DOHH2 (cell line): Measurements from ENCODE around the gene NMNAT2.

Source experiments
- H3F3A ChIP-seq: fragments of 200-600 bp; sonication (generic), shearing (Covaris generic); 2 replicates; pipeline ENCODE4 v1.6.0; 2016; ENCODE audit warnings: antibody characterized with exemption, mild to moderate bottlenecking; ENCODE audit not compliant: control insufficient read depth, insufficient read depth
- H3K27ac ChIP-seq: fragments of 200-600 bp; sonication (generic); 2 replicates; pipeline ENCODE4 v1.5.1; 2014; ENCODE audit warnings: low read depth, mild to moderate bottlenecking, low read length, moderate library complexity
- H3K27me3 ChIP-seq: fragments of 200-600 bp; sonication (generic); 2 replicates; pipeline ENCODE4 v1.6.1; 2014; ENCODE audit warnings: mild to moderate bottlenecking, low read length, mixed read lengths; ENCODE audit not compliant: control insufficient read depth
- H3K36me3 ChIP-seq: fragments of 200-600 bp; sonication (generic); 2 replicates; pipeline ENCODE4 v1.6.1; 2014; ENCODE audit warnings: mild to moderate bottlenecking, low read length, moderate library complexity, mixed read lengths; ENCODE audit not compliant: control insufficient read depth
- H3K4me1 ChIP-seq: fragments of 200-600 bp; sonication (generic); 2 replicates; pipeline ENCODE4 v1.6.1; 2014; ENCODE audit warnings: mild to moderate bottlenecking, low read length, mixed read lengths; ENCODE audit not compliant: control insufficient read depth
- H3K4me2 ChIP-seq: fragments of 200-600 bp; sonication (generic); 2 replicates; pipeline ENCODE4 v1.6.0; 2014; ENCODE audit warnings: mild to moderate bottlenecking, low read length, moderate library complexity
- H3K4me3 ChIP-seq: fragments of 200-600 bp; sonication (generic); 2 replicates; pipeline ENCODE4 v1.5.1; 2014; ENCODE audit warnings: mild to moderate bottlenecking, low read length, mixed read lengths
- H3K79me2 ChIP-seq: fragments of 200-600 bp; sonication (generic); 2 replicates; pipeline ENCODE4 v1.6.1; 2014; ENCODE audit warnings: mild to moderate bottlenecking, low read length, mixed read lengths; ENCODE audit not compliant: control insufficient read depth
- H3K9me2 ChIP-seq: fragments of 200-600 bp; sonication (generic); replicated peaks from 2 replicates; pipeline ENCODE4 v1.6.1; 2014; ENCODE audit warnings: mild to moderate bottlenecking, low read length, mixed read lengths; ENCODE audit not compliant: control insufficient read depth
- H3K9me3 ChIP-seq: fragments of 200-600 bp; sonication (generic); 2 replicates; pipeline ENCODE4 v1.6.1; 2014; ENCODE audit warnings: antibody characterized with exemption, low read length, mixed read lengths; ENCODE audit not compliant: control insufficient read depth, insufficient read depth
- H4K20me1 ChIP-seq: fragments of 200-600 bp; sonication (generic); 2 replicates; pipeline ENCODE4 v1.6.0; 2014; ENCODE audit warnings: low read depth, mild to moderate bottlenecking, antibody characterized with exemption, low read length, moderate library complexity; ENCODE audit not compliant: control insufficient read depth, insufficient read depth
- EZH2phosphoT487 ChIP-seq: fragments of 200-600 bp; sonication (generic); IDR thresholded peaks from 2 replicates; pipeline ENCODE4 v1.6.1; 2017; ENCODE audit warnings: borderline replicate concordance, mild to moderate bottlenecking, antibody characterized with exemption, low read length, moderate library complexity, mixed read lengths
- TF ChIP-seq, protein P1 (sequence below): fragments of 200-600 bp; sonication (generic); IDR thresholded peaks from one replicate; pipeline ENCODE4 v1.5.1; 2014; ENCODE audit warnings: antibody characterized with exemption, mild to moderate bottlenecking, low read depth, low read length; ENCODE audit not compliant: poor library complexity, severe bottlenecking

The NMNAT2 gene

DNA sequence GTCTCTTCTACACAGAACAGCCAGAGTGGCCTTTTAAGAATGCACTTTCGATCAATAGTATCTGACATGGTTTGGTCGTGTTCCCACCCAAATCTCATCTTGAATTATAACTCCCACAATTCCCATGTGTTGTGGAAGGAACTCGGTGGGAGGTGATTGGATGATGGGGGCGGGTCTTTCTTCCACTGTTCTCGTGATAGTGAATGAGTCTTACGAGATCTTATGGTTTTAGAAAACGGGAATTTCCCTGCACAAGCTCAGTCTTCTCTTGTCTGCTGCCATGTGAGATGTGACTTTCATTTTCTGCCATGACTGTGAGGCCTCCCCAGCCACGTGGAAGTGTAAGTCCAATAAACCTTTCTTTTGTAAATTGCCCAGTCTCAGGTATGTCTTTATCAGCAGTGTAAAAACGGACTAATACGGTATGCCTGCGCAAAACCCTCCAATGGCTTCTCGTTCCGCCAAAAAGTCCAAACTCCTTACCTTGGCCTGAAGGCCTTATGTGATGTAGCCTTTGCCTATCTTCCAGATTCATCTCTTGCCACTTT lies 31.1 kb upstream of the NMNAT2 start:
- no peaks in the 10 kb centered on the region for H3K36me3 ChIP-seq
- H3K9me2 ChIP-seq: no peaks in the 10 kb centered on the region
- no peaks in the 10 kb centered on the region for H3F3A ChIP-seq
- no peaks in the 10 kb centered on the region for H3K4me1 ChIP-seq
- no peaks in the 10 kb centered on the region for H3K9me3 ChIP-seq
- TF ChIP-seq, protein P1, sequence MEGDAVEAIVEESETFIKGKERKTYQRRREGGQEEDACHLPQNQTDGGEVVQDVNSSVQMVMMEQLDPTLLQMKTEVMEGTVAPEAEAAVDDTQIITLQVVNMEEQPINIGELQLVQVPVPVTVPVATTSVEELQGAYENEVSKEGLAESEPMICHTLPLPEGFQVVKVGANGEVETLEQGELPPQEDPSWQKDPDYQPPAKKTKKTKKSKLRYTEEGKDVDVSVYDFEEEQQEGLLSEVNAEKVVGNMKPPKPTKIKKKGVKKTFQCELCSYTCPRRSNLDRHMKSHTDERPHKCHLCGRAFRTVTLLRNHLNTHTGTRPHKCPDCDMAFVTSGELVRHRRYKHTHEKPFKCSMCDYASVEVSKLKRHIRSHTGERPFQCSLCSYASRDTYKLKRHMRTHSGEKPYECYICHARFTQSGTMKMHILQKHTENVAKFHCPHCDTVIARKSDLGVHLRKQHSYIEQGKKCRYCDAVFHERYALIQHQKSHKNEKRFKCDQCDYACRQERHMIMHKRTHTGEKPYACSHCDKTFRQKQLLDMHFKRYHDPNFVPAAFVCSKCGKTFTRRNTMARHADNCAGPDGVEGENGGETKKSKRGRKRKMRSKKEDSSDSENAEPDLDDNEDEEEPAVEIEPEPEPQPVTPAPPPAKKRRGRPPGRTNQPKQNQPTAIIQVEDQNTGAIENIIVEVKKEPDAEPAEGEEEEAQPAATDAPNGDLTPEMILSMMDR: no peak
- TF ChIP-seq EZH2phosphoT487: no peak
- H3K4me2 ChIP-seq: no peak overlapping the region
- no peaks in the 10 kb centered on the region for H4K20me1 ChIP-seq
- H3K79me2 ChIP-seq: no peaks in the 10 kb centered on the region
- H3K27ac ChIP-seq: no peak overlapping the region
- no peak overlapping the region for H3K4me3 ChIP-seq
- peaks cover 5% of the 10 kb centered on the region; the same call in 1 of the 2 replicates for H3K27me3 ChIP-seq

DNA sequence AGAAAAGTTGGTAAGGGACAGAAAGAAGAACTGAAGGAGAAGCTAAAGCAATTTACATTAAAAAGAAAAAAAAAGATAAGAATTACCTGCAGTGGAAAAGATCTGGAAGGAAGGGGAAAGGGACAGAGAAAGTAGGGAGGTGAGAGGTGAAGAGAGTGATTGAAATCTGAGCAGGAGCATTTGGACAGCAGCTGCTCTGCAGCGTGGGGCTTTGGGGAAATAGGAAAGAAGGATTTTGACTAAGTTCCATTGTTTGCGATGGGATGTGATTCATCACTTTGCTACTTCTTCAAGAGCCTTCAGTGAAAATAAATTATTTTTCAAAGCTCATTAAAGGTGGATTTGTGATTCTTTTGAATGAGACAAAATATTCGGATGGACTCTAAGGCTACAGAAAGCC lies 26.1 kb upstream of the NMNAT2 start:
- no peak overlapping the region for H3K27ac ChIP-seq
- no peaks in the 10 kb centered on the region for H3K9me3 ChIP-seq
- no peak overlapping the region for H3K4me2 ChIP-seq
- H3K4me3 ChIP-seq: no peak overlapping the region
- H4K20me1 ChIP-seq: no peaks in the 10 kb centered on the region
- H3K36me3 ChIP-seq: no peaks in the 10 kb centered on the region
- H3K4me1 ChIP-seq: no peaks in the 10 kb centered on the region
- peaks cover 13% of the 10 kb centered on the region; the same call in 1 of the 2 replicates for H3K27me3 ChIP-seq
- no peaks in the 10 kb centered on the region for H3K9me2 ChIP-seq
- no peaks in the 10 kb centered on the region for H3F3A ChIP-seq
- no peaks in the 10 kb centered on the region for H3K79me2 ChIP-seq
- TF ChIP-seq, protein P1: no peak
- no peak for TF ChIP-seq EZH2phosphoT487

DNA sequence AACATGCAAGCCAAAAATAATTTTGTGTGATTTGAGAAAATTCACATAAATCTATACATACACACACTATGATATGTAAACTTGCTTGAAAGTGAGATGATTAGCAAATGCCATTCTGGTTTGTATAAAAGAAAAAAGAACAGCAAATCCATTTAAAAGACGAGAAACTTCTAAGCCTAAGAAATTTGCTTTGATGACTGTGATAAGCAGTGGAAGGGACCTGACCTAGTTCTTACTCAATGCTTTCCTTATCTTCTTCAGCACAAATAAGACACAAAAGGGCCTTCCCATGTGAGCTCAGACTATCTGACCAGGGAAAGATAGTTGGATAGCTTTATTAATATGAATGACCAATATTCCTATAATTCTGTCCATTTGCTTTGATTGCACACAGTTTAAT lies 25.3 kb upstream of the NMNAT2 start:
- no peaks in the 10 kb centered on the region for H4K20me1 ChIP-seq
- H3K4me1 ChIP-seq: no peaks in the 10 kb centered on the region
- H3F3A ChIP-seq: no peaks in the 10 kb centered on the region
- H3K79me2 ChIP-seq: no peaks in the 10 kb centered on the region
- H3K9me2 ChIP-seq: no peaks in the 10 kb centered on the region
- H3K27ac ChIP-seq: no peak overlapping the region
- H3K9me3 ChIP-seq: no peaks in the 10 kb centered on the region
- peaks cover 16% of the 10 kb centered on the region; the same call in 1 of the 2 replicates for H3K27me3 ChIP-seq
- TF ChIP-seq, protein P1: no peak
- TF ChIP-seq EZH2phosphoT487: no peak
- H3K4me2 ChIP-seq: no peak overlapping the region
- no peaks in the 10 kb centered on the region for H3K36me3 ChIP-seq
- no peak overlapping the region for H3K4me3 ChIP-seq
